ENCODE results near the gene FGF3.

DNA sequence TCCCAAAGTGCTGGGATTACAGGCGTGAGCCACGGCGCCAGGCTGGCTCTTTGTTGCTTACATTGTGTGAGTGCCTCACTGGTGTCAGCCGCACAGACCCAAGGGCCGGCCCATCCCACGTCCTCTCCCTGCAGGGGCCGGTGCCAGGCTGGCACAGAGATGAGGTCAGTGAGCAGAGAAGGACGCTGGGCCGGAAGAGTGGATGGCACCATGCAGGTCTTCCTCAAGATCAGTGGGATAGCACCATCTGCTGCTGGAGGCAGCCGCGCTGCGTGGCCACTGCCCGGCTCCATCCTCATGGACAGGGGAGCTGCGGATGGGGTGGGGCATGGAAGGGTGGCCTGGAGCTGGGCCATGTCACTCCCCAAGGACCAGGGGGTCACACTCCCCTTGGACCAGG is 22.1 kb downstream of the FGF3 start:
- no peak for TF ChIP-seq POLR2A (IDR thresholded peaks at IDR 0.05)
- no peak for TF ChIP-seq CTCF (IDR thresholded peaks at IDR 0.05)
